Renal cortical epithelial cell (primary cell): ENCODE data around the gene CCIN. TPM values are rescaled to one million over a fixed set of nuclear protein-coding genes. Genes with fewer than 3 reads are reported as not detected.
"Not testable (repeated sequence)": the region's sequence is repeated elsewhere in the genome, so short reads cannot be mapped to it uniquely, and the experiment has no call there.

ENCODE experiments used
- DNase-seq: peaks from one replicate; pipeline ENCODE4 v3.0.0-alpha.2; 2011; ENCODE audit warnings: low read depth
- total RNA-seq: library from RNA; depleted of rRNA; stranded (reverse); fragments of >200 nt; gene quantifications from 2 replicates; pipeline ENCODE4 v1.2.3, GENCODE V29; 2014

Gene CCIN
- 0.55 and 1.4 TPM in 2 replicates for total RNA-seq

GRCh38 chr9:36169166-36169565 lies at the start of gene CCIN:
Gene CCIN (plus strand): TSS chr9:36169388. CDS start chr9:36169503, 115 bp downstream.
- DNase-seq = no peak

GRCh38 chr9:36119476-36119875 lies 49.7 kb upstream of the CCIN start:
- no peak for DNase-seq

- no peak for DNase-seq
These were observed 48.5 kb upstream of the CCIN start for GRCh38 chr9:36120705-36121104.

DNA sequence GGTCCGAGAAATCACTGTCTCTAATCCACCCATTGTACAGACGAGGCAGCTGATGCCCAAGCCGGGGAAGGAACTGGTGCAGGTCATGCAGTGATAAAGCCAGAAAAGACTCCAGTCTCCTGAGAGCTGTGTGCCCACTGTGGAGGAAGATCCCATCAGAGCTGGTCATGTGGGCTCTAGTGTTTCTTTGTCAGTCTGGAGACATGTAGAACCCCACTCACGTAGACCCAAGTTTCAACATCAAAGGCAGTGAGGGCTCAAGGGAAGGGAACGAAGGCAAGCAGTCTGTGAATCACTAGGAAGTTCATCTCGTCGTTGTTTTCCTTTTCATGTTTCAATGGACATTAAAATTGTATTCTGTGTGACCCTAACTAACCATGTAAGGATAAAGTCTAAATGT lies 47.2 kb upstream of the CCIN start:
- no peak for DNase-seq

GRCh38 chr9:36123515-36123914 lies 45.7 kb upstream of the CCIN start:
- no peak for DNase-seq

DNA sequence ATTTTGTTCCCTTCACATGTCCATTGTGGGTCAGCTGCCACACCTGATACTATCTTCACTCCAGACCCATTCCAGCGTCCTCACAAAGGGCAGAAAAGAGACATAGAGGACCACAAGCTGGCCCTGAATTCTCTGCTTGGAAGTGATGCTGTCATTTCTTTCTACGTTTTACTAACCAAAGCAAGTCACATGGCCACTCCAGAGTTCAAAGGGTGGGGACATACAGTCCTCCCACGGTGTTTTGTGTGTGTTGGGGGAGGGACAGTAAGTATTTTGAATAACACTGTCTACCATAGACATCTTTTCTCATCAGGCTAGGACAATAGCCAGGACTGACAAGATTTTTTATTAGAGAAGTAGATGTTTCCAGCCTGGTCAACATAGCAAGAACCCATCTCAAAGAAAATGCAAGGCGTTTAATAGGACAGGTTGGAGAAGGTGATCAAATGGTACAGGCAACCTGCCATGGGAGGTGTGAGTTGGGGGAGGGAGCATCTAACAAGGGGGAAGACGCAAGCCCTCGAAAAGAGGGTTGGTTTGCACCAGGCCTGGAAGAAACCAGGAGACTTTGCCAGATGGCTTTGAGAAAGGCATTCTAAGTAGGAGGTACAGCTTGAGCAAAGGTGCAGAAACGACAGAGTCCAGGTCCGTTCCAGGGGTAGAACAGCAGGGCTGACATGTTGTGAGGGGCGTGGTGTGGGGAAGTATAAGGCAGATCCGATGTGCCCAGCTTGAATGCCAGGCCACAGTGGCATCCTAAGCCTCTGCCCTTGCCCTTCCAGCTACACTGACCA lies 43.9 kb upstream of the CCIN start:
- DNase-seq = no peak

GRCh38 chr9:36126016-36126730 lies 43.0 kb upstream of the CCIN start:
- DNase-seq = no peak

GRCh38 chr9:36127652-36128244 lies 41.4 kb upstream of the CCIN start:
- no peak for DNase-seq

GRCh38 chr9:36128349-36128748 lies 40.8 kb upstream of the CCIN start:
- DNase-seq = no peak

GRCh38 chr9:36129139-36129538 lies 40.0 kb upstream of the CCIN start:
- DNase-seq = no peak

GRCh38 chr9:36131666-36132065 lies 37.5 kb upstream of the CCIN start:
- DNase-seq = not testable (repeated sequence)

GRCh38 chr9:36132086-36132485 lies 37.1 kb upstream of the CCIN start:
- DNase-seq = no peak

GRCh38 chr9:36134761-36135505 lies 34.3 kb upstream of the CCIN start:
- no peak for DNase-seq

DNA sequence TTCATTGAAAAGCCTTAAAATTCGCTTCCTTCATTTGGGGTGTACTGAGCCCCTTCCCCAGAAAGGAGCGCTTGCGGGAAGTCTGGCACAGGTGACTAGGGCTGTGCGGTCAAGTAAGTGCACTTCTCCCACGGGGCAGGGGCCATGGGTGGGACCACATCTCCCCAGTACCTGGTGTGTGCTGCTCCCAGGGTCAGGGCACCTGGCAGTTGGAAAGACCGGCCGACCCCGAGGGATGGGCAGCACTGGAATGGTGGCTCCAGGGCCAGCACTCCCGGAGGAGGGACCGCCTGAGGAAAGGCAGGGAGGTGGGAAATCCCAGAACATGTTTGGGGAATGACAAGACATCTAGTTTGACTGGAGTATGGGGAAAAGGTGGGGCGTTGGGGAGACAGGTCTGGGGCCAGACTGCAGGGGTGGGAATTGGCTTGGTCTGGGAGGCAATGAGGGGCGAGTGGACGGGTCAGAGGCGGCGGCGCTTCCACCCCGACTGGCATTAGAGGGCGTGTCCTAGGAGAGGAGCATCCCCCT lies 33.4 kb upstream of the CCIN start:
- no peak for DNase-seq

GRCh38 chr9:36136272-36136893 lies 32.8 kb upstream of the CCIN start, which contains the start of gene GLIPR2:
Gene GLIPR2 (plus strand): TSS chr9:36136733. CDS start chr9:36136779, 46 bp downstream.
- DNase-seq = no peak

- no peak for DNase-seq
These were observed 32.2 kb upstream of the CCIN start for GRCh38 chr9:36136894-36137391.

DNA sequence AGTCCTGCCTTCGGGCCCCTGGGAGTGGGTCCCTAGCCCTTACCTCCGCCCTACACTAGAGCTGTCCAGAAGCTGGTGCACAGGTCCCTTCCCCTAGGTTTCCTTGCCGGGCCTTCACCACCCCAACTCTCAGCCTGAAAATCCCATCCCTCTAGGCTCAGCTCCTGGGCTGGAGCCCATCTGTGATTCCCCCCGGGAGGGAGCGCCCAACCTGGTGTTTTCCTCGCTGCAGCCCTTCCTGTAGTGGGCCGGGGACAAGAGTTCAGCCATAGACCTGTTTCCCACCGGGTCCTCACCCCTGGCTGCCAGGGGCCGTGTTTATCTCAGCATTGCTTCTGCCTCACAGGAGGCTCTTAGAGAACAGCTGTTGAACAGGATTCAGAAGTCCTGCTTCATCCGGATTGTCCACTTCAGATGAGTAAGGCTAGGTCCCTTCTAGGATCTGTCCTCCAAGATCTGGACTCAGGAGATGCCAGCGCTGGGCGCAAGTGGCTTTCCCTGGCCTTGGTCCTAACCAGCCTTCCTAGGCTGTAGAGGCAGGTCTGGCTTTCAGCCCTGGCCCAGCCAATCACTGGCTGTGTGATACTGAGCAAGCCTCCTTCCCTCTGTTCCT lies 31.7 kb upstream of the CCIN start:
- no peak for DNase-seq

GRCh38 chr9:36138496-36138895 lies 30.7 kb upstream of the CCIN start:
- DNase-seq = no peak

DNA sequence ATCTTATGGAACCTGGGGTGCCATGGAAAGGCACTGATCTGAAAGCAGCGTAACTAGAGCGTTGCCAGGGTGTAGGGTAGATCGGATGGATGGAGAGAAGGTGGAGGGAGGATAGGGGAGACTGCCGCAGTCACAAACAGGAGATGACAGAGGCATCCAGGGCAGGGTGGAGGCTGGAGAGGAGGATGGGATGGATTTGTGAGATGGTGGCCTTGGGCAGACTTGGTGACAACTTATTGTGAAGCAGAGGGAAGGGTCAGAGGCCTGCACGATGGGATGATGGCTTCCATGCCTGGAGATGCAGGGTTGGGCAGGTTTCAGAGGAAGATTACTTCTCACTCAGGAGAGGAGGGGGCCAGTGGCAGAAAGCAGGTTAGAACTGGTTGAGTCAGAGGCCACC lies 30.3 kb upstream of the CCIN start:
- no peak for DNase-seq
